HepG2 (cell line): Measurements from ENCODE around the gene CASKIN2. TPM values are rescaled to one million over a fixed set of nuclear protein-coding genes. Genes with fewer than 3 reads are reported as not detected.

Source experiments
- ATAC-seq: fragments of 200-7000 bp; cut with Tn5 transposase; 3 replicates; pipeline ENCODE4 v1.9.1; 2020; ENCODE audit warnings: mild to moderate bottlenecking, moderate library complexity
- BruUV-seq: library from RNA; stranded (reverse); fragments of 400-500 nt; replicated peaks from 2 replicates; lab custom pipeline; 2021; lab: Mats Ljungman, UMichigan
- CTCF ChIA-PET: fragments of 300-600 bp; formaldehyde crosslinking; extraction: SDS; loops from one replicate; lab custom pipeline; 2021; ENCODE audit warnings: low total read pairs, inconsistent platforms, low intra/inter-chr PET ratio; lab: Yijun Ruan, JAX
- POLR2A ChIA-PET: fragments of 350-600 bp; sonication (Branson Sonifier 250); formaldehyde crosslinking; loops from one replicate; lab custom pipeline; 2020; ENCODE audit warnings: antibody characterized with exemption, inconsistent platforms; lab: Yijun Ruan, JAX
- DNase-seq: peaks from one replicate; pipeline ENCODE4 v3.0.0-alpha.2; 2015; ENCODE audit warnings: low spot score
- FAIRE-seq: peaks from 3 replicates; lab custom pipeline; 2011; peaks lifted over from hg19 to GRCh38; lab: Jason Lieb, UNC
- H2AFZ ChIP-seq: one replicate; pipeline ENCODE4 v1.6.1; 2011; ENCODE audit warnings: low read length, inconsistent platforms
- H3K27ac ChIP-seq: fragments of 300-600 bp; 3 replicates; pipeline ENCODE4 v1.8.0; 2011; ENCODE audit warnings: mixed run types, mild to moderate bottlenecking, mixed read lengths, low read length, inconsistent platforms; ENCODE audit not compliant: insufficient read depth; ENCODE audit errors: extremely low read length
- H3K27me3 ChIP-seq, 2 experiments: fragments of 200-600 bp in 1 of 2; 2 replicates in 1 of 2; 3 replicates in 1 of 2; pipeline versions ENCODE4 v1.6.0 to v1.8.0; 2011; ENCODE audit warnings: low read length in 2 of 2, mild to moderate bottlenecking in 2 of 2, moderate library complexity in 2 of 2, inconsistent platforms in 1 of 2; ENCODE audit not compliant: insufficient read depth in 2 of 2, control insufficient read depth in 1 of 2
- H3K36me3 ChIP-seq, 2 experiments: fragments of 200-600 bp in 1 of 2; replicated peaks in 1 of 2; 2 replicates in 1 of 2; 3 replicates in 1 of 2; pipeline versions ENCODE4 v1.5.1 to v1.8.0; 2011; ENCODE audit warnings: low read length in 2 of 2, inconsistent platforms in 1 of 2; ENCODE audit not compliant: insufficient read depth in 2 of 2, control insufficient read depth in 1 of 2
- H3K4me1 ChIP-seq: 2 replicates; pipeline ENCODE4 v1.5.1; 2012; ENCODE audit warnings: low read length, inconsistent platforms; ENCODE audit not compliant: insufficient read depth
- H3K4me2 ChIP-seq: 2 replicates; pipeline ENCODE4 v1.6.0; 2011; ENCODE audit warnings: low read depth, low read length, inconsistent platforms
- H3K4me3 ChIP-seq, 3 experiments: fragments of 200-600 bp in 1 of 3; sonication (generic), shearing (Covaris generic) in 1 of 3; replicated peaks in 1 of 3; 2 replicates each; pipeline ENCODE4 v1.5.1; 2011 to 2016; ENCODE audit warnings: low read length in 3 of 3, inconsistent platforms in 2 of 3, low read depth in 2 of 3, mild to moderate bottlenecking in 2 of 3, control low read depth in 1 of 3, mixed read lengths in 1 of 3; ENCODE audit not compliant: insufficient read depth in 1 of 3
- H3K79me2 ChIP-seq: one replicate; pipeline ENCODE4 v1.6.1; 2011; ENCODE audit warnings: low read length, inconsistent platforms; ENCODE audit not compliant: insufficient read depth
- H3K9ac ChIP-seq: 2 replicates; pipeline ENCODE4 v1.6.0; 2011; ENCODE audit warnings: mild to moderate bottlenecking, low read depth, low read length, inconsistent platforms; ENCODE audit not compliant: insufficient read depth
- H3K9me3 ChIP-seq: 2 replicates; pipeline ENCODE4 v1.5.1; 2012; ENCODE audit warnings: mild to moderate bottlenecking, low read length
- H4K20me1 ChIP-seq: 2 replicates; pipeline ENCODE4 v1.6.0; 2011; ENCODE audit warnings: inconsistent platforms, mild to moderate bottlenecking, low read length, moderate library complexity; ENCODE audit not compliant: insufficient read depth
- AGO2 ChIP-seq: fragments of 200-400 bp; formaldehyde crosslinking; optimal IDR thresholded peaks from 2 replicates; pipeline ENCODE3; 2017; ENCODE audit warnings: mild to moderate bottlenecking, low read depth, low read length, moderate library complexity
- HMGXB3 ChIP-seq: sonication (generic); formaldehyde crosslinking; IDR thresholded peaks from 2 replicates; pipeline ENCODE4 v1.4.0; 2020; ENCODE audit warnings: missing genetic modification reagents, borderline replicate concordance
- HNRNPL ChIP-seq: fragments of 200-400 bp; formaldehyde crosslinking; IDR thresholded peaks from 2 replicates; pipeline ENCODE4 v1.6.1; 2017; ENCODE audit warnings: mild to moderate bottlenecking, low read depth, low read length
- NR2F6 ChIP-seq, 2 experiments: IDR thresholded peaks; 2 replicates each; pipeline ENCODE4 v1.6.1; 2016; ENCODE audit warnings: antibody characterized with exemption in 1 of 2, mild to moderate bottlenecking in 1 of 2
- RARA ChIP-seq: IDR thresholded peaks from 2 replicates; pipeline ENCODE4 v1.6.1; 2016; ENCODE audit warnings: missing genetic modification reagents, missing compliant biosample characterization
- RXRA ChIP-seq: sonication (generic); formaldehyde crosslinking; IDR thresholded peaks from 2 replicates; pipeline ENCODE4 v1.5.1; 2020; ENCODE audit warnings: missing genetic modification reagents
- ZNF10 ChIP-seq: sonication (generic); formaldehyde crosslinking; IDR thresholded peaks from 2 replicates; pipeline ENCODE4 v1.4.0; 2020; ENCODE audit warnings: mild to moderate bottlenecking, low read depth, missing genetic modification reagents, borderline replicate concordance
- ZNF646 ChIP-seq: sonication (generic); formaldehyde crosslinking; IDR thresholded peaks from 2 replicates; pipeline ENCODE4 v1.9.0; 2021; ENCODE audit warnings: mild to moderate bottlenecking, missing genetic modification reagents
- WGBS: methylation state at CpG from one replicate; pipeline ENCODE4 v1.1.6; 2017; ENCODE audit warnings: low lambda C conversion rate; 5-methylcytosine and 5-hydroxymethylcytosine counted together
- in situ Hi-C: cut with HindIII; loops from 2 replicates; pipeline ENCODE4 v1.10.0; 2017; ENCODE audit warnings: low pct_unique_long_range_greater_than_20kb; ENCODE audit not compliant: extremely low pct_ligation_motif_present
- intact Hi-C: fragments of 100-400 bp; cut with micrococcal nuclease; formaldehyde crosslinking; loops from one replicate; pipeline ENCODE4 v1.10.0; 2022; ENCODE audit not compliant: unreplicated experiment
- polyA plus RNA-seq, 8 experiments: library from polyadenylated mRNA; depleted of rRNA in 3 of 8; stranded (reverse) in 7 of 8; unstranded in 1 of 8; fragments of >200 nt; fragmentation: Illumina TruSeq in 4 of 8; extraction: Trizol in 4 of 8; gene quantifications; 2 replicates each; pipeline versions ENCODE4 v1.2.1 to v1.2.3, GENCODE V29; 2011 to 2016; ENCODE audit warnings: low read depth in 4 of 8, missing spikeins in 1 of 8, mixed read lengths in 1 of 8; ENCODE audit not compliant: insufficient read depth in 1 of 8
- total RNA-seq, 5 experiments: library from RNA; depleted of rRNA; stranded (reverse); fragments of >200 nt; fragmentation: Illumina TruSeq; extraction: Trizol; gene quantifications; 2 replicates each; pipeline ENCODE4 v1.2.3, GENCODE V29; 2016; ENCODE audit warnings: low read depth in 1 of 5

CASKIN2 gene
- total and polyA plus RNA-seq, 2 of the 13 experiments (the other 11 are each of a cell fraction or from before 2014, with no cell fraction given) = 5.2 to 7.8 TPM

GRCh38 chr17:75559958-75560533 lies 44.7 kb upstream of the CASKIN2 start:
- Histone ChIP-seq H3K4me1 (peaks cover 71% of the 10 kb centered on the region), H3K79me2 (peaks cover 3% of the 10 kb centered on the region), H4K20me1 (no peaks in the 10 kb centered on the region), H3K27ac (peak overlapping the region; percentile 11), H3K4me2 (no peak overlapping the region), H3K4me3 (no peak overlapping the region), H3K27me3 (no peaks in the 10 kb centered on the region), H2AFZ (no peak overlapping the region), H3K36me3 (peaks cover 15 to 29% of the 10 kb centered on the region in 2 experiments), H3K9ac (no peak overlapping the region), H3K9me3 (no peaks in the 10 kb centered on the region)
- no TSS peak for BruUV-seq
- POLR2A ChIA-PET = interaction anchor here (1.1 to 4.3 kb wide), 5 partner anchors 8 to 41 kb away, joined by 3 to 28 read pairs (median 3); no protein-coding TSS in a partner anchor
- intact Hi-C loops (no loop called here), in situ Hi-C loops (no loop called here)
- FAIRE-seq (no peak), DNase-seq (no peak), ATAC-seq (peak; percentile 1; the same call in 1 of the 3 replicates)
- CTCF ChIA-PET = no interaction called here
- 95% methylated on average over 5 of the region's 9 CpGs for WGBS
- TF ChIP-seq ZNF646 (CRISPR knock-in tag) (no peak), HNRNPL (0 out of 2 replicates have a peak, but pooled peaks have one; percentile 61), ZNF10 (CRISPR knock-in tag) (no peak), RXRA (CRISPR knock-in tag) (peak; percentile 16; the same call in 1 of the 2 replicates), AGO2 (peak; percentile 63), HMGXB3 (no peak), NR2F6 (IDR thresholded peaks at IDR 0.05) (no peak), NR2F6 (CRISPR knock-in tag; IDR thresholded peaks at IDR 0.05) (peak; percentile 15; the same call in 1 of the 2 replicates), RARA (CRISPR knock-in tag) (peak; percentile 48)
